ENCODE results near the gene MAPK8IP1.

Gene MAPK8IP1

DNA sequence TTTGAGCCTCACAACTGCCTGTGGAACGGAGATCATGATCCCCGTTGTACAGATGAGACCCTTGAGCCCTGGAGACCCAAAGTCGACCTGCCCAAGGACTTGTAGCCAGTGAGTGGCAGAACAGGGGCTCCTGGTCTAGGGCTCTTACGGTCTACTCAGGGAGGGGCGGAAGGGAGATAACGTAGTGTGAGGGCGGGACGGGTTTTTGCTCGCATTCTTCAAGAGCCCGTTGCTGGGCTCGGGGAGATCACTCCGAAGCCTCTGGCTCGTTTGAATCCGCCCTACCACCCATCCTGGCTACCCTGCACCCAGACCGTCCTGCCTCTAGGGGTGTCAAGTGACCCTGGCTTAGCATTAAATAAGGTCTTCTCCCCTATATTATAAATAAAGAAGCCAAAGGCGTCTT, 37.5 kb upstream of the MAPK8IP1 start:
- TF ChIP-seq FOXP2 (optimal IDR thresholded peaks at IDR 0.05; ENCODE audit: control extremely low read depth, extremely low read length, insufficient read depth) (no peak), EZH2 (IDR thresholded peaks at IDR 0.05) (no peak), POLR2AphosphoS5 (IDR thresholded peaks at IDR 0.05; ENCODE audit: borderline replicate concordance, low read depth, low read length) (no peak)
- no peak for DNase-seq (ENCODE audit: low read depth, low spot score)
- peak overlapping the region; percentile 95 for H3K4me3 ChIP-seq
- no peak overlapping the region for H3K27ac ChIP-seq
- no peaks in the 10 kb centered on the region for H3K9me3 ChIP-seq (ENCODE audit: low read depth, low read length)
- no peaks in the 10 kb centered on the region for H3K36me3 ChIP-seq (ENCODE audit: insufficient read depth, low read length)
- peak overlapping the region; percentile 75 for H3K9ac ChIP-seq (ENCODE audit: insufficient read length)

DNA sequence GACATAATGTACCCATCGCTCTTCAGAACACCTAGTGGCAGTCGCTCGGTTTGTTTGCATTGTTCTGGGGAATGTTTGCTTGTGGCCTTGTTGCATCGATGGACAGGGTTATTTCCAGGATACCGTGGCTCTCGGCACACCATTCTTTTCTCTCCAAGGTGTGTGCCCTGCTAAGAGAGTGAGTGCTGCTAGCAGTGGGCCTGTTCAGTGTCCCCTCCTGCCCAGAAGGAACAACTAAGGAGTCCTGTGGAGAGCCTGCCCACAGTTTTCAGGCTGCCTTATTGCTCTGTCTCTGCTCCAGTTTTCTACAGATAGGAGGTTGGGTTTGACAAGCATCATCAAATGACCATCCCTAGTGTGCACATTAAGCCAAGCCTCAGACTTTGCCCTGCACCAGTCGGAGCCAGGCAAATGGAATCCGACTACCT, 36.8 kb upstream of the MAPK8IP1 start:
- TF ChIP-seq EZH2 (IDR thresholded peaks at IDR 0.05) (no peak), POLR2AphosphoS5 (IDR thresholded peaks at IDR 0.05; ENCODE audit: borderline replicate concordance, low read depth, low read length) (no peak), FOXP2 (optimal IDR thresholded peaks at IDR 0.05; ENCODE audit: control extremely low read depth, extremely low read length, insufficient read depth) (no peak)
- DNase-seq (ENCODE audit: low read depth, low spot score) = no peak
- H3K4me3 ChIP-seq = peak overlapping the region; percentile 95

DNA sequence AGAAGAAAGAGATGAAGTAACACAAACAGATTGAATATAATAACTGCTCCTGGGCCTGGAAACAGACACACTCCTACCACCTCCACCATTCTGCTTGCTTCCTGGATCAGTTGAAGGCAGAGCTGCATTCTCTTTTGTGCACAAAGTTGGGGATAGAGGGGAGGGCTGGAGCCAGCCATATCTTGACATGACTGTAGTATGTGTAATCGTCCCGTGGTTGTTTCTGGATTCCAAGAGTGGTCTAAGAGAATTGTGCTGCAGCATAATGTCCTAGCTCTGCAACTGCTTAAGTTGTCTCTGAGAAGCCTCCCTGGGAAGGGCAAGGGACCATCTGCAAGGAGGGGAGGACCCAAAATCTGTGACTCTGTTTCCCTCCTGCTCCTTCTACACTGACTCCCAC, 35.0 kb upstream of the MAPK8IP1 start:
- Histone ChIP-seq H3K27ac (no peak overlapping the region), H3K4me3 (no peak overlapping the region), H3K36me3 (ENCODE audit: insufficient read depth, low read length) (no peaks in the 10 kb centered on the region), H3K9ac (ENCODE audit: insufficient read length) (peak overlapping the region; percentile 7), H3K9me3 (ENCODE audit: low read depth, low read length) (no peaks in the 10 kb centered on the region)
- TF ChIP-seq EZH2 (IDR thresholded peaks at IDR 0.05) = no peak
- TF ChIP-seq POLR2AphosphoS5 (IDR thresholded peaks at IDR 0.05; ENCODE audit: borderline replicate concordance, low read depth, low read length) = no peak
- TF ChIP-seq FOXP2 (optimal IDR thresholded peaks at IDR 0.05; ENCODE audit: control extremely low read depth, extremely low read length, insufficient read depth) = no peak
- DNase-seq (ENCODE audit: low read depth, low spot score) = no peak

More for the DNA sequence above, 36.8 kb upstream of the MAPK8IP1 start:
- no peaks in the 10 kb centered on the region for H3K9me3 ChIP-seq (ENCODE audit: low read depth, low read length)
- H3K9ac ChIP-seq (ENCODE audit: insufficient read length) = no peak overlapping the region
- H3K27ac ChIP-seq = no peak overlapping the region
- no peaks in the 10 kb centered on the region for H3K36me3 ChIP-seq (ENCODE audit: insufficient read depth, low read length)

DNA sequence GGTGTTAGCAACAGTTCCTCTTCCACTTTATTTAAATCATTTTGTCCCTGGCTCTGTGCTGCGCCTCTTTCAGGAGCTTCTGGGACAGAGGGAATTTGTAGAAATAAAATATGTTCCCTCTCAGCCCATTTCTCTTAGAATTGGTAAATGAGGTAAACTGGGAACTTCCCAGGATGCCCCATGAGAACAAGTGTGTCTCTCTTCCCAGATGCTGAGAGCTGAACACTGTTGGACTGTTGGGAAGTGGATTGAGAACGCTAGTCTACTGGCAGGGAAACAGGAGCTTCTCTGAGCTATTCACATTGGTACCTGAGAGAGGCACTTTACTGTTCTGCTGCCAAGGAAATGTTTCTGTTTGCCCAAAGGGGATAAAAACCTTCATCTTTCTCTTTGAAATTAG, 34.2 kb upstream of the MAPK8IP1 start:
- H3K9me3 ChIP-seq (ENCODE audit: low read depth, low read length) = no peaks in the 10 kb centered on the region
- H3K27ac ChIP-seq = no peak overlapping the region
- H3K4me3 ChIP-seq = no peak overlapping the region
- H3K36me3 ChIP-seq (ENCODE audit: insufficient read depth, low read length) = peaks cover 6% of the 10 kb centered on the region; the same call in 1 of the 2 replicates
- H3K9ac ChIP-seq (ENCODE audit: insufficient read length) = no peak overlapping the region
- no peak for DNase-seq (ENCODE audit: low read depth, low spot score)
- TF ChIP-seq POLR2AphosphoS5 (IDR thresholded peaks at IDR 0.05; ENCODE audit: borderline replicate concordance, low read depth, low read length) (no peak), FOXP2 (optimal IDR thresholded peaks at IDR 0.05; ENCODE audit: control extremely low read depth, extremely low read length, insufficient read depth) (no peak), EZH2 (IDR thresholded peaks at IDR 0.05) (no peak)

DNA sequence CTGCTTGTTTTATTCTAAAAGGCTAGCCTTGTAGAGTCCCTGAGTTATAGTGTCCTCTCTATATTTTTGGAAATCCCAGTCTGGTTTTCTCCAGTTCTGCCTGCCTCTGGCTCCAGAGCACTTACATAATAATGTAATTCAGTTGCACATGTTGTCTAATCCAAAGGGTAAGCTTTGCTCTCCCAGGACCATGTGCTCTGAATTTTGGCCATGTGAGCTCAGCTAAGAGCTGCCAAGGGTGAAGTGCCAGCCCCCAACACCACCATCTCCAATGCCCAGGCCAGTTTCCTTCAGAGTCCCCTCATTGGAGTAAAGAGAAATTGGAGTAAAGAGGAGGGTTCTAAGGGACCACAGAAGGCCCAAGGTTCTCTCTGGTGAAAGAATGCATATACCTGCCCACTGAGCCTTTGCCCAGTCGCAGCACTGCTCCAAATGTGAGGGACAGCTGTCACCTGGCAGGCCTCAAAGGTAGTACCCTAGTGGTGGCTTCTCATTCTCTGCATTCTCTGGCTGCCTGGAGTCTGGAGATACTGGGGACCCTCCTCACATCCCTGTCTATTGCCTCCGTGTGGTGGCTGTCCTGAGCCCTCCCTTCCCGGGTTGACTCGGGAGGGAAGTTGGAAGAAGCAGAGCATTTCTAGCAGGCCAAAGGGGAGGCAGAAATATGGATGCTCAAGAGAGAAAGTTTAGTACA, 33.3 kb upstream of the MAPK8IP1 start:
- H3K9ac ChIP-seq (ENCODE audit: insufficient read length) = peak overlapping the region; percentile 23
- TF ChIP-seq EZH2 (IDR thresholded peaks at IDR 0.05) = no peak
- no peak for TF ChIP-seq POLR2AphosphoS5 (IDR thresholded peaks at IDR 0.05; ENCODE audit: borderline replicate concordance, low read depth, low read length)
- no peak for TF ChIP-seq FOXP2 (optimal IDR thresholded peaks at IDR 0.05; ENCODE audit: control extremely low read depth, extremely low read length, insufficient read depth)
- H3K4me3 ChIP-seq = peak overlapping the region; percentile 31; the same call in 1 of the 2 replicates
- DNase-seq (ENCODE audit: low read depth, low spot score) = no peak
- peak overlapping the region; percentile 1; the same call in 1 of the 2 replicates for H3K27ac ChIP-seq
- H3K9me3 ChIP-seq (ENCODE audit: low read depth, low read length) = no peaks in the 10 kb centered on the region
- H3K36me3 ChIP-seq (ENCODE audit: insufficient read depth, low read length) = peaks cover 6% of the 10 kb centered on the region; the same call in 1 of the 2 replicates

DNA sequence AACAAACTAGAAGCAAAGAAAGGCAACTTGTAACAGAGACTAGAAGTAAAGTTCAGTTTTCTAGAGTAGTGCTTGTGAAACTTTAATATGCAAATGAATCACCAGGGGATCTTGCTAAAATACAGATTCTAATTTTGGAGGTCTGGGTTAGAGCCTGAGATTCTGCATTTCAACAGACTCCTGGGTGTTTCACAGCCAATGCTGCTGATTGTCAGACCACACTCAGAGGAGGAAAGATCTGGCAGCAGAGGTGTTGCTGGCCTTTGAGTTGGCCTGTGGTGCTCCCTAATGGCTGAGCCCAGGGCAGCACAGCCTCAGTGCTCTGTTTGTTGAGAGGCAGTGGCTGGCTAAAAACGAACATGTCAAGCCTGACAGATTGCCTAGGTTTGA, 32.7 kb upstream of the MAPK8IP1 start:
- Histone ChIP-seq H3K4me3 (peak overlapping the region; percentile 31; the same call in 1 of the 2 replicates), H3K27ac (0 out of 2 replicates have a peak overlapping the region, but pooled peaks have one; percentile 1), H3K36me3 (ENCODE audit: insufficient read depth, low read length) (peaks cover 11% of the 10 kb centered on the region; the same call in 1 of the 2 replicates), H3K9ac (ENCODE audit: insufficient read length) (no peak overlapping the region), H3K9me3 (ENCODE audit: low read depth, low read length) (no peaks in the 10 kb centered on the region)
- no peak for DNase-seq (ENCODE audit: low read depth, low spot score)
- TF ChIP-seq POLR2AphosphoS5 (IDR thresholded peaks at IDR 0.05; ENCODE audit: borderline replicate concordance, low read depth, low read length) (no peak), FOXP2 (optimal IDR thresholded peaks at IDR 0.05; ENCODE audit: control extremely low read depth, extremely low read length, insufficient read depth) (no peak)

DNA sequence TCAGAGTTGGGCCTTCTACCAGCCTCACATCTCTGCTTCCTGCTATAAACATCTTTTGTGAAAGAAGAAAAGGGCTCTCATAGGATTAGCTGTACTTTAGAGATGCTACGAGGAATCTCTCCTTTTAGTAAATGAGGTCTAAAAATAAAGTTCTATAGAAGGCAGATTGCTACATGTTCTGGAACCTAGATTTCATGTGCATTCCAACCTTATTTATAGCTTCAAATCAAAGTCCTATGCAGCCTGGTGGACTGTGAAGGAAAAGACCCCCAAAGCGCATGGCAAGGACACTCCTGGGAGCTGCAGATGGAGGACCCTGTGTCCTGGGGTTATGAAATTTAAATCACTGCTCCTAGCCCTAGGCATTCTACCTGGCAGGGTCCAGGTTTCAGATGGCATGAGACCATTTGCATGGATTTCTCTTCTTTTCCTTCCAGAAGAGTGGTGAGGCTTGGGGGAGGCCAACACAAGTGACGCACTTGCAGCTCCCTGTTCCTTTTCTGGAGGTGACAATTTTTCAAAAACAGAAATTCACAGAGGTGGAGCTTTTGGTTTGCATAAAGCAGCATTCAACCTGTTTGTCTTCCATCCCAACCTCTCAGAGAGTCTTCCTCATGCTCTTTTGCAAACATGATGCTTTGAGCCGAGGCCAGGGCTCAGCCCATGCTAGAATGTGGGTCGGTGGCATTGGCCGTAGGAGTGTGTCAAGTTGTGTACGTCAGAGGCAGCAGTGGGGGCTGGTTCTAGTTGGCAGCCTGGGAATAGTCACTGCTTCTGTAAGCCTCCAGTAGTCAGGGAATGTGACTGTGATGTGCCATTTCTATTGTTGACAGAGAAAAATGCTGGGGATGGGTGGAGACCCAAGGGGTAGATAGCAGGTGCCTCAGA, 31.9 kb upstream of the MAPK8IP1 start:
- Histone ChIP-seq H3K9me3 (ENCODE audit: low read depth, low read length) (no peaks in the 10 kb centered on the region), H3K9ac (ENCODE audit: insufficient read length) (no peak overlapping the region), H3K36me3 (ENCODE audit: insufficient read depth, low read length) (peaks cover 13% of the 10 kb centered on the region; the same call in 1 of the 2 replicates), H3K4me3 (no peak overlapping the region), H3K27ac (no peak overlapping the region)
- no peak for DNase-seq (ENCODE audit: low read depth, low spot score)
- no peak for TF ChIP-seq FOXP2 (optimal IDR thresholded peaks at IDR 0.05; ENCODE audit: control extremely low read depth, extremely low read length, insufficient read depth)
- TF ChIP-seq EZH2 (IDR thresholded peaks at IDR 0.05) = no peak
- no peak for TF ChIP-seq POLR2AphosphoS5 (IDR thresholded peaks at IDR 0.05; ENCODE audit: borderline replicate concordance, low read depth, low read length)

DNA sequence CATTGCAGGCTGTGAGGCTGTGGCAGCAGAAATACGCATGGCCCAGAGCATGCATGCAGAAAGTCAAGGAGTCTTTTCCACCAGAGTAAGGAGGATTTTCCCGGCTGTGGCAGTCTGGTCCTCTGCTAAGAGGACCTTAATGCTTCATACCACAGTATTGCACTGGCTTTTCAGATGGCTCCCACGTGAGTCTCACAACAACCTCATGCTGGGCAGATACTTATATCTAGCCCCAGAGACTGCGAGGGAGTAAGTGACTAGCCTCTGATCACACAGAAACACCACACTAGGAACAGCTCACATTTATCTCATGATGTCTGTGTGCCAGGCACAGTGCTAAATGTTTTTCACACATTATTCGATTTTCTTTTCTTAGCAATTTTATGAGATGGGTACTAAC, 30.1 kb upstream of the MAPK8IP1 start:
- H3K4me3 ChIP-seq = no peak overlapping the region; the same call in 1 of the 2 replicates
- TF ChIP-seq FOXP2 (optimal IDR thresholded peaks at IDR 0.05; ENCODE audit: control extremely low read depth, extremely low read length, insufficient read depth) (no peak), POLR2AphosphoS5 (IDR thresholded peaks at IDR 0.05; ENCODE audit: borderline replicate concordance, low read depth, low read length) (no peak), EZH2 (IDR thresholded peaks at IDR 0.05) (no peak)
- H3K9me3 ChIP-seq (ENCODE audit: low read depth, low read length) = no peaks in the 10 kb centered on the region
- H3K36me3 ChIP-seq (ENCODE audit: insufficient read depth, low read length) = peaks cover 13% of the 10 kb centered on the region; the same call in 1 of the 2 replicates
- H3K9ac ChIP-seq (ENCODE audit: insufficient read length) = no peak overlapping the region
- peak overlapping the region; percentile 29; the same call in 1 of the 2 replicates for H3K27ac ChIP-seq
- DNase-seq (ENCODE audit: low read depth, low spot score) = no peak

Data from SK-N-MC (cell line).